ENCODE measurements around the gene SHISA8.

GRCh38 chr22:41952713-41953112, 37.8 kb upstream of the SHISA8 start:
- TF ChIP-seq CTCF (IDR thresholded peaks at IDR 0.05; ENCODE audit: borderline replicate concordance, extremely low read depth, low read length, poor library complexity, severe bottlenecking) (no peak), EZH2 (IDR thresholded peaks at IDR 0.05; ENCODE audit: borderline replicate concordance, low read depth, low read length, severe bottlenecking) (no peak)

Data from DND-41 (cell line).